GF-D8 (cell line): ENCODE results near the gene HRAS.

Experiments used
- DNase-seq: peaks from one replicate; lab custom pipeline; 2025; lab: John Stamatoyannopoulos, UW

Gene HRAS

DNA sequence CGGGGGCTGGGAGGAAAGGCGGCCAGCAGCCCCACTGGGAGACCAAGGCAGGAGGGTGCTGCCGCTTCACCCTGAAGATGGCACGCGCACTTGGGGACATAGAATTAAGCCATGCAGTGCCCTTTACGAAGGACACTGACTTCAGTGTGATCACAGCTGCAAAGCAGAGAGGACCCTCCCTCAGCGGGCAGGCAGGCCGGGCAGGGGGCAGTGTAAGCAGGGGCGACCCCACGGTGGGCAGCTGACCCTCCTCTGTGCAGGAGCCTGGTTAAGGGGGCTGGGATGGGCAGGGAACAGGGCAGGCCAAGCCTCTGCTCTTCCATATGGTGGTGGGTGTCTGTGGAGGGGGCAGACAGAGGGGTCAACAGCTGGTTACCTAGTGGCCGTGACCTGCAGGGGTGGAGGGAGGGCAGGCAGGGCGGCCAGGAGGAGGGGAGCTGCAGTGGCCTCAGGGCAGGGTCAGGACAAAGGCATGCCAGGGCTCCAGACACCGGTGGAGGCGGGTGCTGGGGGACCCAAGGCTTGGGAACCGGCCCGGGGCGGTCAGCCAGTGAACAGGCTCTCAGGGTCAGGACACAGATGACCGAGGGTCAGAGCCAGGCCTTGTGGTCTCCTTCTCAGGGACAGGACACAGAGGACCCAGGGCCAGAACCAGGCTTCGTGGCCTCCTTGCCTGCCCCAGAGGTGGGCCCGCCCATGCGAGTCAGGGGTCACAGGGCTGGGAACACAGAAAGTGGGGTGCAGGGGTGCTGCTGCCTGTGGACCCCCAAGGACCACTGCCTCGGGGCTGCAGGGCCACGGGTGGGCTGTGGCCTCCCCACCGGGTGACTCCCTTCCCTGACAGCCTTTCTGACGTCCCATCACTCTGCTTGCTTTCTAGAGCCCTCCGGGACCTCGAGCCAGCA, 18.0 kb upstream of the HRAS start:
- DNase-seq: no peak

GRCh38 chr11:551596-551995, 16.2 kb upstream of the HRAS start:
- DNase-seq: no peak

DNA sequence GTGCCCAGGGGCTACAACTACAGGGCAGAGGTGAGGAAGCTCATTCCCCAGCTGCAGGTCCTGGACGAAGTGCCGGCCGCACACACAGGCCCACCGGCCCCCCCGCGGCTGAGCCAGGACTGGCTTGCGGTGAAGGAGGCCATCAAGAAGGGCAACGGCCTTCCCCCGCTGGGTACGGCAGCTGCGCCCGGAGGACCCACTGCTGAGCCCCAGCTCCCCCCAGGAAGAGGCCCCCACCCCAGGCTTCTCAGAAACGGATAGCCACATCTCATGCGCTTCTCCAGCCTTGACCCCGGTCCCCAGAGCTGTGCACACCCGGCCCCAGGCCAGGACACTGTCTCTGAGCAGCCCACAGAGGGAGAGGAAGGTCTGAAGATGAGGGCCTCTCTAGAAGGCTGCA, 15.8 kb upstream of the HRAS start:
- no peak for DNase-seq

DNA sequence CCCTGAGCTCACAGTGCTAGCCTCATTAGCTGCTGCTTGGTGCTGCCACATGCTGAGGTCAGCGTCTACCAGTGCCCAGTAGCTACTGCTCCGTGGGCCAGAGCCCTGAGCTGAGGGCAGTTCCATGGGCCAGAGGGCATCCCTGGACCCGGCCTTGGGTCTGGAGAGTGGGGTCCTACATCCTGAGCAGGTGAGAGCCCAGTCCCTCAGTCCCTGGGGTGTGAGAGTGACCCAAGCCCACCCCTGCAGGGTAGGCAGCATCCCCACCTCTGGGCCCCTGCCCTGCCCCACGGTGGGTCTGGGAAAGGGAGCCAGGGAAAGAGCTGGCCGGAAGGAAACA, 15.3 kb upstream of the HRAS start:
- DNase-seq: no peak

DNA sequence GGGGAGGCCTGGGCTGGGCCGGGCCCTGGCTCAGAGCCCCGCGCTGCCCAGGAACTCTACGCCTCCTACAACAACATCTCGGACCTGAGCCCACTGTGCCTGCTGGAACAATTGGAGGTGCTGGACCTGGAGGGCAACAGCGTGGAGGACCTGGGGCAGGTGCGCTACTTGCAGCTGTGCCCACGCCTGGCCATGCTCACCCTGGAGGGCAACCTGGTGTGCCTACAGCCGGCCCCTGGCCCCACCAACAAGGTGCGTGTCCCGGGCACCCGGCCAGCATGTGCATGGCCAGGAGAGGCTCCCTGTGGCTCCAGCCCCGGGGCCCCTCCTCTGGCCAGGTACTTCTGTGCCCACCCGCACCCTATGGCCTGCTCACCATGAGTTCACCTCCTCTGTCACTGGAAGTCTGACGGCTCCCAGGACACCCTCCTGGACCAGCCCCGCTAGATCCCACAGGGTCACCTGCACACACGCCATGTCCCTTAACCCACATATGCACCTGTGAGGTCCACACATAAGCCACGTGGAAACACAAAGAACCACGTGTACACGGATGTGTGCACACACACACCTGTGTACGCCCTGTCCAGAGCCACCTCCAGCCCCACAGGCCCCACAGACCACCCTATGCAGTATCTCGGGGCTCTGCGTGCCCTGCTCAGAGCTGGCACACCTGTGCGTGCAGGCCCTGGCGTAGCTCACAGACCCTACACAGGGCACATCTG, 14.8 kb upstream of the HRAS start:
- DNase-seq: no peak

DNA sequence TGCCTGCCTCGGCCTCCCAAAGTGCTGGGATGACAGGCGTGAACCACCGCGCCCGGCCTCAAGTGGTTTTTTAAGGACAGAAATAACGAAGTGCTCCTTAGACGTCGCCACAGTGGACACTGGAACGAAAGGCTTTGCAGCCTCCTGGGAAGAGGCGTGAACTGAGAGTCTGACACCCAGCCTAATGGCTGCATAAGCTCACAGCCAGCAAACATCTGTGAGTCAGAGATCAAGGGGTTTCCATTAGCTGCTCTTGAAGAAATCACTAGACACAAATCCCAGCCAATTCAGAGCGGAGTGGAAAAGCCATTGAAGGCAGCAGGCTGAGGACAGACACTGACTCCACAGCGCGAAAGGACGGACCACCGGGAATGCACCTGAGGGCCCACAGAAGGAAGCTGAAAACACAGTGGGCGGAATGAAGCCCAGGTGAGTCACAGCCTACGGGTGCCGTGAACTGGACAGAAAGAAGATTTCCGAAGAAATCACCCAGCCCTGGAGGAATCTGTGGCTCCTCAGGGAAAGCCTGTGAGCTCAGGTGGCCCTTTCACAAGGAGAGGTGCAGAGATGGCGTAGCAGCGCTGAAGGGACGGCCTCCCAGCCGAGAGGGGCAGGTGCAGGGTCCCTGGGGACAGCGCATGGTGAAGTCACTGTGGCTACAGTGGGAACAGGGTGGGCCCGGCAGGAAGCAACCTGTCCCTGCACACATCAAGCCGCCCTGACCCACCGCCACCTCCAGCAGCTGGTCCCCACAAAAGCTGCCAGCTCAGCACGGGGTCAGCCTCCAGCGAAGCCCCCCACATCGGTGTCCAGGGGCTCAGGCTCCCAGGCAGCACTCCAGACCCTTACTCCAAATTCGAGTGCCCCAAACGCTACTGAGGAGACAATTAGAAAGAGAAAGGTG, 13.6 kb upstream of the HRAS start:
- DNase-seq: no peak

- DNase-seq: no peak
These were observed 9.8 kb upstream of the HRAS start for GRCh38 chr11:545171-545570.

DNA sequence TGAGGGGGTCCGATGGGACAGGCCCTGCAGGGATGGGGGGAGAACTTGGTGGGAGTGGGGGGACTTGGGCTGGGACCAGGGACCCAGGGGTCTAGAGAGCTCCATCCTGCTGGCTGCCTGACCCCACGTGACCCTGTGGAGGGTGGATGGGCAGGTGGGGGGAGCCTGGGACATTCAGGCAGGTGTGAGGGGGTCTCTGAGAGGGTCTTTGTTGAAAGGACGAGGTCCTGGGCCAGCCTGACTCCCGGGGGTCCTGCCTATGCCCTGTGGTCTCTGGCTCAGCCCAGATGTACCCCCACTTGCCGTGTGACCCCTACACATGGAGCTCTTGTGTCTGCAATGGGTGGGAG, 9.4 kb upstream of the HRAS start:
- DNase-seq: no peak

DNA sequence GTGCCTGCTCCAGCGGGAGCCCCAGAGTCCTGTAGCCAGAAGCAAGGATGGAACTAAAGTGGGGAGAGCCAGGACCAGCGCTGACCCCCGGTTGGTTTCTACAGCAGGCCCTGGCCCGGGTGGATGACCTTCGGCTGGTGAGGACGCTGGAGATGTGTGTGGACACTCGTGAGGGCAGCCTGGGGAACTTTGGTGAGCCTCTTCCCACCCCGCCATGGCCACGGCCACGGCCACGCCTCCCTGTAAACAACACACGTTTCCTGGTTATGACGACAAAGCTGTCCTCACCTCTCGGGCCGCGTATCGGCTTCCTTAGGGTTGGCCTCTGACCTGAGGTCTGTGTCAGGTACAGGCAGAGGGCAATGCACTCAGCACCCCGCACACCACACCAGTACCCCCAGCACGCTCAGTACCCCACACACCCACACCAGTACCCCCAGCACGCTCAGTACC, 6.1 kb upstream of the HRAS start:
- no peak for DNase-seq

GRCh38 chr11:540583-541432, 5.4 kb upstream of the HRAS start:
- DNase-seq: no peak

DNA sequence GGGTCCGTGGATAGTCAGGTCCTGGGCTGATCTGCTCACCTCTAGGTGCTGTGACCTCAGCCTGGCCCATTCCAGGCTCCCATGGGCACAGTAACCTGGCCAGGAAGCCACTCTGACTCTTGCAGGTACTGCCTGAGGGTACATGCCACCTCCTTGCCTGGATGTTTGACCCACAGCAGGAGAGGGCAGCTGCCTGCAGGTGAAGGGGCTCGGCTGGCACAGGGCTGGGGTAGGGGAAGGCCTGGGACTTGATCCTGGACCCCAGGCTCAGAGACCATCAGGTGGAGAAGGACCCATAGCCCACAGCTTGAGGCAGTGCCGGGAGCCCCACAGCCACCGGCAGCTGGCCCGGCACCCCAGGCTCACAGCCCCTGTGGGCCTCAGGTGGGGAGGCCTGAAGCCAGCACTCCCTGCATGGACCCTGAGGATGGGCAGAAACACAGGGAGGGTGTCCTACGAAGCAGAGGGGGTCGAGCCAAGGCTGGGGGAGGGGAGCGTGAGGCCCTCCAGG, 4.7 kb upstream of the HRAS start:
- no peak for DNase-seq

GRCh38 chr11:538431-539051, 3.2 kb upstream of the HRAS start:
- no peak for DNase-seq

- no peak for DNase-seq
These were observed 2.5 kb upstream of the HRAS start for GRCh38 chr11:537622-538430.

DNA sequence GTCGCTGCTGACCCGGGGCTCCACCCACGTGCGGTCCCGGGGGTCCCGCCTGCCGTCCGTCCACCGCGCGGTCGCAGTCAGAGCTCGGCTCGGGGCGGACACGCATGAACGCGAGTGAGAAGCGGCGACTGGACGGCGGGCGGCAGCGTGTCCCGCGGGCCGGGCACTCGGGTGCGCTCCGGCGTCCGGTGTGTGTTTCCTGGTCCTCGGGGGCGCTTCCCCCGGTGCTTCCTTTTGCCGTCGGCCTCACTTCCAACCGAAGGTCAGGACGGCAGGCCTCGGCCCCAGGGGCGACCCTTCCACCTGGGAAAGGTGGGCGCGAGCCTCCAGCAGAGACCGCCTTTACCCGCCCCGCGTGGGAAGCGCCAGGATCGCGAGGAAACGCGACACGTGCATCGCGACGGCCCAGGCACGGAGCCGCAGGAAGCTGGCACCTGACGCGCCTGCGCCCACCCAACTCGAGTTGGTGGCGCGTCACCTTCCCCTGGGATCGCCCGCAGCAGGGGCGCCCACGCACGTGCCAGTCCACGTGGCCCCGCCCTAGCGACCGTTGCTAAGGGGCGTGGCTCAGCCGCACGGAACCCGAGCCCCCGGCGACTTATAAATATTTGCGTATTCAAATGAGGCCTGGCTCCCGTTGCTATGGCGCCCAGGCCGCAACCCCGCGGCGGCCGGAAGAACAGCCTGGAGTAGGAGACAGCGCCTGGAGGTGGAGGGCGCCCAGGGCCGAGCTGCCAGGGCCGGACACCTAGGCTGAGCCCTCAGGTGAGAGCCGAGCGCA, 1.7 kb upstream of the HRAS start, which contains the start of gene LRRC56:
Gene LRRC56, plus strand, starts transcription at position 687 of the 781 bp plus-strand sequence. CDS start 3,158 bp downstream, outside the sequence.
- peak; percentile 69 for DNase-seq

GRCh38 chr11:535210-535518, 212 bp downstream of the HRAS start:
- no peak for DNase-seq

DNA sequence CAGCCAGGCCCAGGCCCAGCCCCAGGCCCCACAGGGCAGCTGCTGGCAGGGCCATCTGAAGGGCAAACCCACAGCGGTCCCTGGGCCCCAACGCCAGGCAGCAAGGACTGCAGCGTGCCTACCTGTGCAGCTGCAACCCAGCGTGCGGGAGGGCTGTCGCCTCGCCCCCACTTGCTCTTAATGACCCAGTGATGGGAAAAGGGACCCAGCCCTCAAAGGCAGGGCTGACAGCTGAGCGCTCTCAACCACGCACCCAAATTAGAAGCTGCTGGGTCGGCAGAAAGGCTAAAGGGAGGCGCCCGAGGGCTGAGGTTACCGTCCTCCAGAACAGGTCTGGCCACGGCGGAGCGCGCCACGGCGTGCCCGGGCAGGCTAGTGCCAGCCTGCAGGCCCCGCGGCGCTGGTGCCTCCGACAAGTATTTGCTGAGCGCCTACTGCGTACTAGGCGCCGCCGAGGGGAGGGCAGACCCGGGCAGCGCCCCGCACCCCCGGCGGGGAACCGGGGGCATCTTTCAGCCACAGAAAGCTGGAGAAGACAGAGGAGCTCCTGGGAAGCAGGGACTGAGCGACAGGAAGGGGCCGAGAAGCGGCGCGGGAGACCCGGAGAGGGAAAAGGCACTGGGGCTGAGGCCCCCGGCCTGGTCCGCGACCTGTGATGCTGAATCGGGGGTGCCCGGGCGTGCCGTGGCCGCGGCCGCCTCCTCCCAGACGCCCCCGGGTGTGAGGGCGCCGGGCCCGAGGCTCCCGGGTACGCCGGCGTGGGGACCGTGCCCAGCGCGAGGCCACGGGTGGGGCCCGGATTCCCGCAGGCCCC, 773 bp downstream of the HRAS start:
- DNase-seq: no peak

DNA sequence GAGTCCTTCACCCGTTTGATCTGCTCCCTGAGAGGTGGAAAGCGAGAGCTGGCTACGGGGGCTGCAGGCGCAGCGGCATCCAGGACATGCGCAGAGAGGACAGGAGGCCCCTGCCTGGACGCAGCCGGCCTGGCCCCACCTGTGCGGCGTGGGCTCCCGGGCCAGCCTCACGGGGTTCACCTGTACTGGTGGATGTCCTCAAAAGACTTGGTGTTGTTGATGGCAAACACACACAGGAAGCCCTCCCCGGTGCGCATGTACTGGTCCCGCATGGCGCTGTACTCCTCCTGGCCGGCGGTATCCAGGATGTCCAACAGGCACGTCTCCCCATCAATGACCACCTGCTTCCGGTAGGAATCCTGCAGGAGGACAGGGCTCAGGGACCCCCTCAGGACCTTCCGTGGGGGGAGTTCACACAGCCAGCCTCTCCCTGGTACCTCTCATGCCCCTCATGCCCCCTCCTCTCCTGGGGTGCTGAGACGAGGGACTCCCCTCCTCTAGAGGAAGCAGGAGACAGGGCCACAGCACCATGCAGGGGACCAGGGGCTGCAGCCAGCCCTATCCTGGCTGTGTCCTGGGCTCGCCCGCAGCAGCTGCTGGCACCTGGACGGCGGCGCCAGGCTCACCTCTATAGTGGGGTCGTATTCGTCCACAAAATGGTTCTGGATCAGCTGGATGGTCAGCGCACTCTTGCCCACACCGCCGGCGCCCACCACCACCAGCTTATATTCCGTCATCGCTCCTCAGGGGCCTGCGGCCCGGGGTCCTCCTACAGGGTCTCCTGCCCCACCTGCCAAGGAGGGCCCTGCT, 1.6 kb downstream of the HRAS start:
- no peak for DNase-seq
